GM12878 (cell line): ENCODE data around the gene MRPS14. TPM values are rescaled to one million over a fixed set of nuclear protein-coding genes. Genes with fewer than 3 reads are reported as not detected.

Experiments
- ATAC-seq: fragments of 200-7000 bp; cut with Tn5 transposase; 3 replicates; pipeline ENCODE4 v1.9.1; 2020; ENCODE audit warnings: mild to moderate bottlenecking, moderate library complexity
- BruUV-seq: library from RNA; stranded (reverse); fragments of 400-500 nt; replicated peaks from 2 replicates; lab custom pipeline; 2021; lab: Mats Ljungman, UMichigan
- CTCF ChIA-PET: fragments of 300-600 bp; sonication (Branson Sonifier 250); formaldehyde crosslinking; extraction: SDS; loops from one replicate; lab custom pipeline; 2021; ENCODE audit warnings: inconsistent platforms; lab: Yijun Ruan, JAX
- POLR2A ChIA-PET: fragments of 350-600 bp; formaldehyde crosslinking; extraction: SDS; loops from one replicate; lab custom pipeline; 2021; ENCODE audit warnings: inconsistent platforms; lab: Charles Lee
- RAD21 ChIA-PET: fragments of 300-600 bp; sonication (Branson Sonifier 250); formaldehyde crosslinking; loops from one replicate; lab custom pipeline; 2023; ENCODE audit warnings: antibody characterized with exemption; ENCODE audit not compliant: unreplicated experiment; lab: Charles Lee
- SMC1A ChIA-PET: fragments of 300-600 bp; sonication (Branson Sonifier 250); formaldehyde crosslinking; loops from one replicate; lab custom pipeline; 2023; ENCODE audit not compliant: unreplicated experiment, uncharacterized antibody; lab: Charles Lee
- DNase-seq: peaks from one replicate; pipeline ENCODE4 v3.0.0-alpha.2; 2011; ENCODE audit warnings: low read depth, low spot score
- FAIRE-seq: peaks from 3 replicates; lab custom pipeline; 2011; peaks lifted over from hg19 to GRCh38; lab: Jason Lieb, UNC
- H2AFZ ChIP-seq: 2 replicates; pipeline ENCODE4 v1.6.0; 2011; ENCODE audit warnings: low read depth, low read length, control low read depth; ENCODE audit not compliant: control insufficient read depth
- H3K27ac ChIP-seq: 2 replicates; pipeline ENCODE4 v1.5.1; 2011; ENCODE audit warnings: control low read depth; ENCODE audit not compliant: control insufficient read depth, insufficient read depth
- H3K27me3 ChIP-seq, 2 experiments: replicated peaks in 1 of 2; 2 replicates each; pipeline versions ENCODE4 v1.6.0 to v1.6.1; 2011; ENCODE audit warnings: low read length in 1 of 2; ENCODE audit not compliant: control insufficient read depth in 2 of 2, insufficient read depth in 2 of 2
- H3K36me3 ChIP-seq, 2 experiments: 2 replicates each; pipeline ENCODE4 v1.5.1; 2011; ENCODE audit warnings: low read length in 1 of 2; ENCODE audit not compliant: control insufficient read depth in 2 of 2, insufficient read depth in 2 of 2
- H3K4me1 ChIP-seq: 2 replicates; pipeline ENCODE4 v1.6.1; 2011; ENCODE audit warnings: mild to moderate bottlenecking, low read length, moderate library complexity, mixed read lengths; ENCODE audit not compliant: control insufficient read depth, insufficient read depth
- H3K4me2 ChIP-seq: 2 replicates; pipeline ENCODE4 v1.6.0; 2011; ENCODE audit warnings: control low read depth; ENCODE audit not compliant: control insufficient read depth, insufficient read depth
- H3K4me3 ChIP-seq: fragments of 200-600 bp; sonication (generic); 2 replicates; pipeline ENCODE4 v1.5.1; 2016
- H3K79me2 ChIP-seq: 2 replicates; pipeline ENCODE4 v1.6.0; 2011; ENCODE audit warnings: low read length; ENCODE audit not compliant: control insufficient read depth, insufficient read depth
- H3K9ac ChIP-seq: 2 replicates; pipeline ENCODE4 v1.8.0; 2011; ENCODE audit warnings: low read length, control low read depth, mixed read lengths; ENCODE audit not compliant: control insufficient read depth, insufficient read depth
- H3K9me3 ChIP-seq: replicated peaks from 3 replicates; pipeline ENCODE4 v1.5.1; 2011; ENCODE audit warnings: mild to moderate bottlenecking, low read length; ENCODE audit not compliant: control insufficient read depth, insufficient read depth
- H4K20me1 ChIP-seq: 2 replicates; pipeline ENCODE4 v1.6.0; 2011; ENCODE audit not compliant: control insufficient read depth, insufficient read depth
- ASH2L ChIP-seq: fragments of 300-600, 200-600 bp; sonication (generic); IDR thresholded peaks from 2 replicates; pipeline ENCODE4 v1.6.1; 2017; ENCODE audit warnings: low read depth, mild to moderate bottlenecking, borderline replicate concordance
- BCL11A ChIP-seq: IDR thresholded peaks from 2 replicates; pipeline ENCODE4 v1.6.1; 2011; ENCODE audit warnings: low read depth, low read length
- ESRRA ChIP-seq: IDR thresholded peaks from 2 replicates; pipeline ENCODE4 v1.6.1; 2012; ENCODE audit warnings: mild to moderate bottlenecking, low read length, improper control_type of control experiment
- HDGF ChIP-seq: fragments of 450-650 bp; IDR thresholded peaks from 2 replicates; pipeline ENCODE4 v1.6.1; 2016; ENCODE audit warnings: antibody characterized with exemption
- IKZF1 ChIP-seq: fragments of 450-650 bp; conservative IDR thresholded peaks from 2 replicates; pipeline ENCODE4 v1.6.1; 2017; ENCODE audit warnings: antibody characterized with exemption, mild to moderate bottlenecking
- JUND ChIP-seq: IDR thresholded peaks from 2 replicates; pipeline ENCODE4 v1.6.1; 2012; ENCODE audit warnings: low read depth, mild to moderate bottlenecking, low read length, improper control_type of control experiment, moderate library complexity
- POU2F2 ChIP-seq: IDR thresholded peaks from 3 replicates; pipeline ENCODE4 v1.6.1; 2011; ENCODE audit warnings: low read depth, mild to moderate bottlenecking, low read length, borderline replicate concordance
- SMAD5 ChIP-seq: IDR thresholded peaks from 2 replicates; pipeline ENCODE4 v1.6.1; 2016; ENCODE audit warnings: antibody characterized with exemption, low read depth
- SMARCA5 ChIP-seq: fragments of 450-650 bp; IDR thresholded peaks from 2 replicates; pipeline ENCODE4 v1.6.1; 2017; ENCODE audit warnings: mild to moderate bottlenecking
- TARDBP ChIP-seq: IDR thresholded peaks from 2 replicates; pipeline ENCODE4 v1.6.1; 2016; ENCODE audit warnings: borderline replicate concordance
- WGBS: methylation state at CpG from one replicate; pipeline ENCODE4 v1.1.6; 2016; ENCODE audit warnings: low lambda C conversion rate; ENCODE audit not compliant: insufficient replicate concordance, insufficient coverage; ENCODE audit errors: missing lambda C conversion rate; 5-methylcytosine and 5-hydroxymethylcytosine counted together
- in situ Hi-C: fragments of 300-500 bp; cut with MboI; formaldehyde crosslinking; loops from 9 replicates; pipeline ENCODE4 v1.14.3; 2018; ENCODE audit warnings: mixed read lengths
- intact Hi-C: fragments of 100-400 bp; cut with micrococcal nuclease; formaldehyde crosslinking; loops from one replicate; pipeline ENCODE4 v1.14.2; 2022; ENCODE audit not compliant: unreplicated experiment
- polyA plus RNA-seq, 11 experiments: library from polyadenylated mRNA; depleted of rRNA in 4 of 11; unstranded in 6 of 11; stranded (reverse) in 5 of 11; fragments of >200 nt; fragmentation: Nextera tagmentation in 4 of 11; fragmentation: Illumina TruSeq in 1 of 11; extraction: Ambion mirVana in 4 of 11; extraction: Trizol in 1 of 11; gene quantifications; 1 replicate in 1 of 11; 2 replicates in 10 of 11; pipeline versions ENCODE4 v1.2.1 to v1.2.3, GENCODE V29; 2011 to 2016; ENCODE audit warnings: inconsistent platforms in 2 of 11, missing spikeins in 2 of 11, low read depth in 1 of 11
- total RNA-seq, 4 experiments: library from RNA; depleted of rRNA in 3 of 4; stranded (reverse); fragments of >200 nt in 3 of 4; fragmentation: Illumina TruSeq in 1 of 4; extraction: Trizol in 1 of 4; gene quantifications; 2 replicates each; pipeline versions ENCODE4 v1.2.1 to v1.2.3, GENCODE V29; 2013 to 2021
- TF ChIP-seq, protein P1 (sequence below): fragments of 450-650 bp; IDR thresholded peaks from 2 replicates; pipeline ENCODE4 v1.6.1; 2016; ENCODE audit warnings: mild to moderate bottlenecking, moderate library complexity, borderline replicate concordance
- TF ChIP-seq, protein P2 (sequence below): fragments of 450-650 bp; IDR thresholded peaks from 2 replicates; pipeline ENCODE4 v1.6.1; 2017; ENCODE audit warnings: borderline replicate concordance
- TF ChIP-seq, protein P3 (sequence below): fragments of 450-650 bp; IDR thresholded peaks from 2 replicates; pipeline ENCODE4 v1.6.1; 2017; ENCODE audit warnings: low read depth, mild to moderate bottlenecking, moderate library complexity
- TF ChIP-seq, protein P4 (sequence below): IDR thresholded peaks from 2 replicates; pipeline ENCODE4 v1.6.1; 2012; ENCODE audit warnings: low read depth, low read length, improper control_type of control experiment

MRPS14 gene
- total and polyA plus RNA-seq, 10 of the 15 experiments (the other 5 are each of a cell fraction or from before 2014, with no cell fraction given), result 31.1 to 224 (median 50.4) TPM

DNA sequence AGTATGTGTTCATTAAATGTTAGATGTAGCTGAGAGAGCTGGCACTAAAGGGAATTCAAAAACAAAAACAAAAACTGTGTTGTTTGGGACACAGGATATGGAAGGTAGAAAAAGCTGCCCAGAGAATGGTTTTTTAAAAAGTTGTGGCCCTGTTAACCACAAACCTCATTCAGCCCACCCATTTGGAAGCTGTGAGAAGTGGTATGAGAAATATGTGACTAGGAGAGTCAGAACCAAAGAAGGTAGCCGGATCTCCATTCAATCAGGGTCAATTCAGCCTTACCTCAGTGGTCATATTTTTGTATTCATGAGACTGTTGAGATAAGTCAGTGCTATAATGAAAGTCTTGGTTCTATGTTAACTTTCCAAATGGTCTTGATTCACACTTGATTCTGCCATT lies 53.2 kb downstream of the MRPS14 start (continued):
- TF ChIP-seq JUND (0 out of 2 replicates have a peak, but pooled peaks have one; percentile 22), BCL11A (peak; percentile 86), SMARCA5 (no peak), IKZF1 (peak; percentile 68)

DNA sequence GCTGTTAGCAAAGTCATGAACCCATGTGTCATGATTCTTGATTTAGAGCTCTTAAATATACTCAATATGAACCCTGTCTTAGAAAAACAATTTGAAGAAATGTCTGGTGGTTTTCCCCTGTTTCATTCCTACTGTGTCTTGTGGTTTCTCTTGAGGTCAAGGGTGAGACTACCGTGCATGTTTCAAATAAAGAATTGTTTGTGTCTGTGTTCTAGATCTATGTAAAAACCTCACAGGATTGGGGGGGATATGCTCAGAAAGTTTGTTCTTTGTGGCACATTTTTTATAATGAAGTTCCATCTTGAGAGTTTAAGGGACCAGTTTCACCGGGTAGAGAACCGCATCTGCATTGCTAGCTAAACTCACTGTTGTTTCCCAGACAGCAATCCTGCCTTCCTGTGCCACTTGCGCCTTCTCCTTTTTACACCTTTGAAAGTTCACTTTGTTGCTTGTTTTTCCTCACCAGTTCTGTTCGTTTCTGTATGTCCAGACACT lies 54.4 kb downstream of the MRPS14 start:
- ChIA-PET CTCF (interaction anchor here (1.1 to 2.8 kb wide), 7 partner anchors 9 to 154 kb away, joined by 3 to 16 read pairs (median 3); partner anchors contain the start of genes CACYBP and MRPS14), SMC1A (interaction anchor here (0.7 to 7.4 kb wide), 15 partner anchors 11 to 169 kb away, joined by 3 to 81 read pairs (median 6); partner anchors contain the start of genes CACYBP and MRPS14), RAD21 (interaction anchor here (0.7 to 3.7 kb wide), 17 partner anchors 8 to 169 kb away, joined by 3 to 31 read pairs (median 4); partner anchors contain the start of gene CACYBP), POLR2A (interaction anchor here (0.6 to 7.2 kb wide), 9 partner anchors 10 to 35 kb away, joined by 3 to 74 read pairs (median 4); partner anchors contain the start of gene CACYBP)
- Histone ChIP-seq H3K79me2 (no peaks in the 10 kb centered on the region), H3K36me3 (no peaks in the 10 kb centered on the region), H3K4me3 (no peak overlapping the region), H3K9me3 (no peaks in the 10 kb centered on the region), H3K4me2 (peak overlapping the region; percentile 68), H3K27ac (no peak overlapping the region), H3K9ac (no peak overlapping the region), H3K4me1 (peaks cover 36% of the 10 kb centered on the region), H4K20me1 (no peaks in the 10 kb centered on the region), H3K27me3 (no peaks in the 10 kb centered on the region), H2AFZ (no peak overlapping the region)
- in situ Hi-C loops (no loop called here), intact Hi-C loops (loop anchor here (1.0 to 5.0 kb wide), 4 partner anchors 14 to 181 kb away; partner anchors contain the start of gene CACYBP)
- 10% methylated on average over 5 of the region's 5 CpGs for WGBS
- FAIRE-seq (peak; percentile 66), DNase-seq (peak; percentile 79), ATAC-seq (peak; percentile 78)
- no TSS peak for BruUV-seq
- no peak for TF ChIP-seq ESRRA
- TF ChIP-seq, protein P1, sequence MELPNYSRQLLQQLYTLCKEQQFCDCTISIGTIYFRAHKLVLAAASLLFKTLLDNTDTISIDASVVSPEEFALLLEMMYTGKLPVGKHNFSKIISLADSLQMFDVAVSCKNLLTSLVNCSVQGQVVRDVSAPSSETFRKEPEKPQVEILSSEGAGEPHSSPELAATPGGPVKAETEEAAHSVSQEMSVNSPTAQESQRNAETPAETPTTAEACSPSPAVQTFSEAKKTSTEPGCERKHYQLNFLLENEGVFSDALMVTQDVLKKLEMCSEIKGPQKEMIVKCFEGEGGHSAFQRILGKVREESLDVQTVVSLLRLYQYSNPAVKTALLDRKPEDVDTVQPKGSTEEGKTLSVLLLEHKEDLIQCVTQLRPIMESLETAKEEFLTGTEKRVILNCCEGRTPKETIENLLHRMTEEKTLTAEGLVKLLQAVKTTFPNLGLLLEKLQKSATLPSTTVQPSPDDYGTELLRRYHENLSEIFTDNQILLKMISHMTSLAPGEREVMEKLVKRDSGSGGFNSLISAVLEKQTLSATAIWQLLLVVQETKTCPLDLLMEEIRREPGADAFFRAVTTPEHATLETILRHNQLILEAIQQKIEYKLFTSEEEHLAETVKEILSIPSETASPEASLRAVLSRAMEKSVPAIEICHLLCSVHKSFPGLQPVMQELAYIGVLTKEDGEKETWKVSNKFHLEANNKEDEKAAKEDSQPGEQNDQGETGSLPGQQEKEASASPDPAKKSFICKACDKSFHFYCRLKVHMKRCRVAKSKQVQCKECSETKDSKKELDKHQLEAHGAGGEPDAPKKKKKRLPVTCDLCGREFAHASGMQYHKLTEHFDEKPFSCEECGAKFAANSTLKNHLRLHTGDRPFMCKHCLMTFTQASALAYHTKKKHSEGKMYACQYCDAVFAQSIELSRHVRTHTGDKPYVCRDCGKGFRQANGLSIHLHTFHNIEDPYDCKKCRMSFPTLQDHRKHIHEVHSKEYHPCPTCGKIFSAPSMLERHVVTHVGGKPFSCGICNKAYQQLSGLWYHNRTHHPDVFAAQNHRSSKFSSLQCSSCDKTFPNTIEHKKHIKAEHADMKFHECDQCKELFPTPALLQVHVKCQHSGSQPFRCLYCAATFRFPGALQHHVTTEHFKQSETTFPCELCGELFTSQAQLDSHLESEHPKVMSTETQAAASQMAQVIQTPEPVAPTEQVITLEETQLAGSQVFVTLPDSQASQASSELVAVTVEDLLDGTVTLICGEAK, result peak; percentile 79; the same call in 1 of the 2 replicates
- TF ChIP-seq, protein P2, sequence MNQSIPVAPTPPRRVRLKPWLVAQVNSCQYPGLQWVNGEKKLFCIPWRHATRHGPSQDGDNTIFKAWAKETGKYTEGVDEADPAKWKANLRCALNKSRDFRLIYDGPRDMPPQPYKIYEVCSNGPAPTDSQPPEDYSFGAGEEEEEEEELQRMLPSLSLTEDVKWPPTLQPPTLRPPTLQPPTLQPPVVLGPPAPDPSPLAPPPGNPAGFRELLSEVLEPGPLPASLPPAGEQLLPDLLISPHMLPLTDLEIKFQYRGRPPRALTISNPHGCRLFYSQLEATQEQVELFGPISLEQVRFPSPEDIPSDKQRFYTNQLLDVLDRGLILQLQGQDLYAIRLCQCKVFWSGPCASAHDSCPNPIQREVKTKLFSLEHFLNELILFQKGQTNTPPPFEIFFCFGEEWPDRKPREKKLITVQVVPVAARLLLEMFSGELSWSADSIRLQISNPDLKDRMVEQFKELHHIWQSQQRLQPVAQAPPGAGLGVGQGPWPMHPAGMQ, result peak; percentile 55; the same call in 1 of the 2 replicates
- peak; percentile 38; the same call in 1 of the 3 replicates for TF ChIP-seq POU2F2
- no peak for TF ChIP-seq SMAD5
- no peak for TF ChIP-seq TARDBP
- TF ChIP-seq, protein P3, sequence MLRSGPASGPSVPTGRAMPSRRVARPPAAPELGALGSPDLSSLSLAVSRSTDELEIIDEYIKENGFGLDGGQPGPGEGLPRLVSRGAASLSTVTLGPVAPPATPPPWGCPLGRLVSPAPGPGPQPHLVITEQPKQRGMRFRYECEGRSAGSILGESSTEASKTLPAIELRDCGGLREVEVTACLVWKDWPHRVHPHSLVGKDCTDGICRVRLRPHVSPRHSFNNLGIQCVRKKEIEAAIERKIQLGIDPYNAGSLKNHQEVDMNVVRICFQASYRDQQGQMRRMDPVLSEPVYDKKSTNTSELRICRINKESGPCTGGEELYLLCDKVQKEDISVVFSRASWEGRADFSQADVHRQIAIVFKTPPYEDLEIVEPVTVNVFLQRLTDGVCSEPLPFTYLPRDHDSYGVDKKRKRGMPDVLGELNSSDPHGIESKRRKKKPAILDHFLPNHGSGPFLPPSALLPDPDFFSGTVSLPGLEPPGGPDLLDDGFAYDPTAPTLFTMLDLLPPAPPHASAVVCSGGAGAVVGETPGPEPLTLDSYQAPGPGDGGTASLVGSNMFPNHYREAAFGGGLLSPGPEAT, result peak; percentile 96
- TF ChIP-seq HDGF, result no peak
- no peak for TF ChIP-seq ASH2L
- TF ChIP-seq, protein P4, sequence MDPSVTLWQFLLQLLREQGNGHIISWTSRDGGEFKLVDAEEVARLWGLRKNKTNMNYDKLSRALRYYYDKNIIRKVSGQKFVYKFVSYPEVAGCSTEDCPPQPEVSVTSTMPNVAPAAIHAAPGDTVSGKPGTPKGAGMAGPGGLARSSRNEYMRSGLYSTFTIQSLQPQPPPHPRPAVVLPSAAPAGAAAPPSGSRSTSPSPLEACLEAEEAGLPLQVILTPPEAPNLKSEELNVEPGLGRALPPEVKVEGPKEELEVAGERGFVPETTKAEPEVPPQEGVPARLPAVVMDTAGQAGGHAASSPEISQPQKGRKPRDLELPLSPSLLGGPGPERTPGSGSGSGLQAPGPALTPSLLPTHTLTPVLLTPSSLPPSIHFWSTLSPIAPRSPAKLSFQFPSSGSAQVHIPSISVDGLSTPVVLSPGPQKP, result no peak
